Endothelial cell of umbilical vein (primary cell): ENCODE measurements around the gene TCF23. TPM values are rescaled to one million over a fixed set of nuclear protein-coding genes. Genes with fewer than 3 reads are reported as not detected.
A peak's percentile ranks its signal among the peaks of the same experiment; 100 is the strongest.
"Not testable (repeated sequence)": the region's sequence is repeated elsewhere in the genome, so short reads cannot be mapped to it uniquely, and the experiment has no call there.

Source experiments
- BruUV-seq: library from RNA; stranded (reverse); fragments of 400-500 nt; replicated peaks from 2 replicates; lab custom pipeline; 2021; lab: Mats Ljungman, UMichigan
- CTCF ChIA-PET: fragments of 300-600, 350-600 bp; sonication (Branson Sonifier 250); formaldehyde crosslinking; loops from one replicate; lab custom pipeline; 2021; ENCODE audit warnings: antibody characterized with exemption, inconsistent platforms; lab: Charles Lee
- POLR2A ChIA-PET: fragments of 300-600, 350-600 bp; sonication (Branson Sonifier 250); formaldehyde crosslinking; loops from one replicate; lab custom pipeline; 2021; ENCODE audit warnings: antibody characterized with exemption, inconsistent platforms; lab: Charles Lee
- DNase-seq: peaks from one replicate; pipeline ENCODE4 v3.0.0-alpha.2; 2011; ENCODE audit warnings: low read depth, low spot score
- FAIRE-seq: peaks from 2 replicates; lab custom pipeline; 2011; peaks lifted over from hg19 to GRCh38; lab: Jason Lieb, UNC
- H2AFZ ChIP-seq: 2 replicates; pipeline ENCODE4 v1.6.0; 2012; ENCODE audit warnings: low read depth, low read length, control low read depth, inconsistent platforms
- H3K27ac ChIP-seq: 2 replicates; pipeline ENCODE4 v1.5.1; 2011; ENCODE audit warnings: low read depth, mild to moderate bottlenecking, control low read depth, low read length, moderate library complexity; ENCODE audit not compliant: insufficient read depth
- H3K27me3 ChIP-seq, 2 experiments: 2 replicates each; pipeline versions ENCODE4 v1.6.0 to v1.6.1; 2011; ENCODE audit warnings: low read length in 2 of 2, mixed read lengths in 1 of 2; ENCODE audit not compliant: control insufficient read depth in 2 of 2, insufficient read depth in 2 of 2
- H3K36me3 ChIP-seq, 2 experiments: 2 replicates in 1 of 2; 3 replicates in 1 of 2; pipeline ENCODE4 v1.5.1; 2011; ENCODE audit warnings: low read length in 2 of 2, mild to moderate bottlenecking in 1 of 2, moderate library complexity in 1 of 2; ENCODE audit not compliant: control insufficient read depth in 2 of 2, insufficient read depth in 2 of 2; ENCODE audit errors: extremely low read depth in 1 of 2
- H3K4me1 ChIP-seq: 3 replicates; pipeline ENCODE4 v1.5.1; 2011; ENCODE audit warnings: mild to moderate bottlenecking, low read length; ENCODE audit not compliant: control insufficient read depth, insufficient read depth; ENCODE audit errors: extremely low read depth
- H3K4me2 ChIP-seq: 2 replicates; pipeline ENCODE4 v1.6.1; 2011; ENCODE audit warnings: low read length, control low read depth, mixed read lengths; ENCODE audit not compliant: insufficient read depth
- H3K4me3 ChIP-seq, 3 experiments: fragments of 200-600 bp in 1 of 3; sonication (generic), shearing (Covaris generic) in 1 of 3; replicated peaks in 1 of 3; 2 replicates each; pipeline ENCODE4 v1.5.1; 2011 to 2016; ENCODE audit warnings: control low read depth in 3 of 3, low read length in 3 of 3, mild to moderate bottlenecking in 2 of 3, inconsistent platforms in 1 of 3, low read depth in 1 of 3, moderate library complexity in 1 of 3; ENCODE audit not compliant: insufficient read depth in 1 of 3
- H3K79me2 ChIP-seq: 2 replicates; pipeline ENCODE4 v1.6.0; 2012; ENCODE audit warnings: low read length, inconsistent platforms; ENCODE audit not compliant: control insufficient read depth, insufficient read depth
- H3K9ac ChIP-seq: replicated peaks from 2 replicates; pipeline ENCODE3; 2011; ENCODE audit warnings: low read length, control low read depth; ENCODE audit not compliant: insufficient read depth; ENCODE audit errors: extremely low read depth
- H3K9me1 ChIP-seq: replicated peaks from 3 replicates; pipeline ENCODE4 v1.6.0; 2011; ENCODE audit warnings: mild to moderate bottlenecking, low read length; ENCODE audit not compliant: control insufficient read depth, insufficient read depth; ENCODE audit errors: extremely low read depth
- H3K9me3 ChIP-seq: replicated peaks from 2 replicates; pipeline ENCODE4 v1.5.1; 2012; ENCODE audit warnings: low read length, inconsistent platforms; ENCODE audit not compliant: control insufficient read depth, insufficient read depth
- H4K20me1 ChIP-seq: replicated peaks from 2 replicates; pipeline ENCODE3; 2011; ENCODE audit warnings: mild to moderate bottlenecking, low read length; ENCODE audit not compliant: control insufficient read depth, insufficient read depth; ENCODE audit errors: extremely low read depth
- EZH2 ChIP-seq: IDR thresholded peaks from 2 replicates; pipeline ENCODE4 v1.6.1; 2012; ENCODE audit warnings: borderline replicate concordance, low read depth, mild to moderate bottlenecking, moderate library complexity, low read length, inconsistent platforms; ENCODE audit not compliant: severe bottlenecking
- FOS ChIP-seq: IDR thresholded peaks from 2 replicates; pipeline ENCODE4 v1.6.1; 2011; ENCODE audit warnings: mild to moderate bottlenecking, low read length, moderate library complexity, borderline replicate concordance; ENCODE audit not compliant: insufficient read depth
- GATA2 ChIP-seq: IDR thresholded peaks from 2 replicates; pipeline ENCODE4 v1.7.0; 2011; ENCODE audit warnings: low read depth, mild to moderate bottlenecking, moderate library complexity, mixed read lengths, low read length; ENCODE audit not compliant: insufficient read length, insufficient read depth
- POLR2A ChIP-seq: IDR thresholded peaks from 2 replicates; pipeline ENCODE4 v1.6.1; 2012; ENCODE audit warnings: low read depth, mild to moderate bottlenecking, control low read depth, low read length
- dilution Hi-C: fragments of 300-500 bp; cut with MboI; formaldehyde crosslinking; loops from one replicate; pipeline ENCODE4 v1.15.0; 2019; ENCODE audit warnings: low sequenced_read_pairs; ENCODE audit not compliant: extremely low pct_ligation_motif_present
- intact Hi-C: fragments of 100-400 bp; cut with micrococcal nuclease; formaldehyde crosslinking; loops from one replicate; pipeline ENCODE4 v1.10.0; 2022
- polyA plus RNA-seq, 4 experiments: library from polyadenylated mRNA; depleted of rRNA in 3 of 4; stranded (reverse) in 3 of 4; unstranded in 1 of 4; fragments of >200 nt; gene quantifications; 2 replicates each; pipeline versions ENCODE4 v1.2.1 to v1.2.3, GENCODE V29; 2011 to 2012; ENCODE audit warnings: missing spikeins in 1 of 4
- total RNA-seq: library from RNA; stranded (reverse); gene quantifications from 2 replicates; pipeline ENCODE4 v1.2.3, GENCODE V29; 2021
- TF ChIP-seq, protein P1 (sequence below): IDR thresholded peaks from 2 replicates; pipeline ENCODE4 v1.6.1; 2011; ENCODE audit not compliant: insufficient read depth, insufficient read length

TCF23 gene
- total and polyA plus RNA-seq, 2 donors (not counting 3 experiments of a cell fraction or from before 2014, with no cell fraction given): not detected

- intact Hi-C loops (no loop called here), dilution Hi-C loops (no loop called here)
- Histone ChIP-seq H3K9me1 (no peaks in the 10 kb centered on the region), H3K27me3 (peaks cover 13 to 25% of the 10 kb centered on the region in 2 experiments), H3K36me3 (no peaks in the 10 kb centered on the region), H3K4me2 (peak overlapping the region; percentile 9), H2AFZ (peak overlapping the region; percentile 88), H3K9me3 (no peaks in the 10 kb centered on the region), H3K27ac (no peak overlapping the region), H3K9ac (no peak overlapping the region), H4K20me1 (no peaks in the 10 kb centered on the region), H3K4me1 (no peaks in the 10 kb centered on the region), H3K4me3 (peak overlapping the region in 2 of 3 experiments; percentile 5 to 43), H3K79me2 (no peaks in the 10 kb centered on the region)
- DNase-seq: no peak
- TF ChIP-seq FOS (no peak), POLR2A (no peak)
- no peak for FAIRE-seq
- ChIA-PET POLR2A (no interaction called here), CTCF (interaction anchor here (0.8 kb wide), 2 partner anchors 11 to 185 kb away, joined by 3 to 4 read pairs; no protein-coding TSS in a partner anchor)
- BruUV-seq: no TSS peak
These were observed 30.7 kb upstream of the TCF23 start for GRCh38 chr2:27117995-27118524.

DNA sequence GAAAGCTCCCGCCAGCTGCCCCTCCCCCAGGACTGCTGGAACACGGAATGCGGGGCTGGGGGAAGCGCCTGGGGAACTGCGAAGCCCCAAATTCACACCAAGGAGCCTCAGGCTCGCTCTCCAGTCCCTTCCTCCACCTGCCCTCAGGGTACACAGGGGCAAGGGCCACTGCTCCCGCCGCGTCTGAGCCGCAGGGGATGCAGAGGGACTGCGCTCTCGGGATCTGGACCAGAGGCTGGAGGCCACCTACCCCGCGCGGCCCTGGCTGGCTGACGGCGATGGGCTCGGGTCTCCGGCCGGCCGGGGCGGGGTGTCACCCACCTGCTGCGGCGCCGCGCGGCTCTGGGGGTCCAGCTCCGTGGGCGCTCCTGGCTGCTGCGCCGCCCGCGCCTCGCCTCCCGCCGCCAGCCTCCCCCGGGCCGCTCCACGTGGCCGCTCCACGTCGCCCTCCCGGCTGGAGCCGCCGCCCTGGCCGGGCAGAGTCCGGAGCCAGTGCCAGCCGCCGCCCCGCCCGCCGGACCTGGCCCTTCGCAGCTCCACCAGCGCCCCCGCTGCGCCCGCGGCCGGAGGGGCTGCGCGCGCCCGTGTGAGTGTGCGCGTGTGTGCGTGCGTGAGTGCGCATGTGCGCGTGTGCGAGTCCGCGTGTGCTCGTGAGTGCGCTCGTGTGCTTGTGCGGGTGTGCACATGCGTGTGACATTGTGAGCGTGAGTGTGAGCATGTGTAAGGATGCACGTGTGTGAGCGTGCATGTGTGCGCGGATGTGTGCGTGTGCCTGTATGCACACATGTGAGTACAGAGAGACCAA, 30.1 kb upstream of the TCF23 start, which contains the start of gene CGREF1:
Gene CGREF1, minus strand, starts transcription at position 604 of the 805 bp plus-strand sequence. CDS start 14,762 bp downstream, outside the sequence.
- Histone ChIP-seq H3K4me2 (peak within 1 kb of the TSS; percentile 9), H3K4me1 (no peaks in the 10 kb centered on the region), H4K20me1 (no peaks in the 10 kb centered on the region), H3K9me1 (no peaks in the 10 kb centered on the region), H3K27me3 (peaks cover 13 to 25% of the 10 kb centered on the region in 2 experiments), H3K36me3 (no peaks in the 10 kb centered on the region), H3K4me3 (peak within 1 kb of the TSS in 2 of 3 experiments; percentile 5 to 43), H3K27ac (no peak within 1 kb of the TSS), H3K9ac (no peak within 1 kb of the TSS), H3K9me3 (no peaks in the 10 kb centered on the region), H2AFZ (peak within 1 kb of the TSS; percentile 88), H3K79me2 (no peaks in the 10 kb centered on the region)
- ChIA-PET CTCF (interaction anchor here (0.8 kb wide), 2 partner anchors 11 to 184 kb away, joined by 3 to 4 read pairs; no protein-coding TSS in a partner anchor), POLR2A (no interaction called here)
- peak; percentile 22 for DNase-seq
- TF ChIP-seq GATA2: no peak
- TF ChIP-seq, protein P1, sequence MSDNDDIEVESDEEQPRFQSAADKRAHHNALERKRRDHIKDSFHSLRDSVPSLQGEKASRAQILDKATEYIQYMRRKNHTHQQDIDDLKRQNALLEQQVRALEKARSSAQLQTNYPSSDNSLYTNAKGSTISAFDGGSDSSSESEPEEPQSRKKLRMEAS: peak; percentile 68
- TF ChIP-seq EZH2: peak; percentile 51
- dilution Hi-C loops: no loop called here
- BruUV-seq: no TSS peak
- intact Hi-C loops: no loop called here
- FAIRE-seq: no peak

GRCh38 chr2:27119330-27119670, 29.5 kb upstream of the TCF23 start:
- CTCF ChIA-PET, H3K27ac ChIP-seq, H3K9ac ChIP-seq, BruUV-seq, H3K9me3 ChIP-seq, DNase-seq, H4K20me1 ChIP-seq, intact Hi-C loops, H3K4me1 ChIP-seq, POLR2A ChIA-PET, H3K79me2 ChIP-seq, dilution Hi-C loops, H3K36me3 ChIP-seq, H3K9me1 ChIP-seq: not testable (repeated sequence)
- peak; percentile 54 for FAIRE-seq
- Histone ChIP-seq H3K27me3 (peaks cover 13 to 25% of the 10 kb centered on the region in 2 experiments), H2AFZ (peak overlapping the region; percentile 7), H3K4me3 (peak overlapping the region in 1 of 3 experiments; percentile 43), H3K4me2 (peak overlapping the region; percentile 9)
